Trophoblast cell (in vitro differentiated cells and primary cell): Measurements from ENCODE around the gene ANK2.

ENCODE experiments used
- DNase-seq, 2 donors: peaks; one replicate each; pipeline ENCODE4 v3.0.0-alpha.2; 2016
- H2AFZ ChIP-seq: 2 replicates; pipeline ENCODE4 v1.6.1; 2013; ENCODE audit warnings: low read length, moderate library complexity, mild to moderate bottlenecking; ENCODE audit not compliant: insufficient read depth, poor library complexity
- H2AK5ac ChIP-seq: 2 replicates; pipeline ENCODE4 v1.6.1; 2013; ENCODE audit warnings: mild to moderate bottlenecking, low read length
- H2BK120ac ChIP-seq: 2 replicates; pipeline ENCODE4 v1.6.1; 2013; ENCODE audit warnings: low read length, mild to moderate bottlenecking, moderate library complexity; ENCODE audit not compliant: insufficient read depth, poor library complexity
- H2BK12ac ChIP-seq: 2 replicates; pipeline ENCODE4 v1.6.1; 2013; ENCODE audit warnings: mild to moderate bottlenecking, low read length, moderate library complexity
- H2BK5ac ChIP-seq: 2 replicates; pipeline ENCODE4 v1.6.1; 2013; ENCODE audit warnings: low read length, low read depth, moderate library complexity, mild to moderate bottlenecking; ENCODE audit not compliant: poor library complexity
- H3K14ac ChIP-seq: 2 replicates; pipeline ENCODE4 v1.6.1; 2013; ENCODE audit warnings: mild to moderate bottlenecking, low read length
- H3K18ac ChIP-seq: 2 replicates; pipeline ENCODE4 v1.6.1; 2013; ENCODE audit warnings: mild to moderate bottlenecking, low read length
- H3K23ac ChIP-seq: 2 replicates; pipeline ENCODE4 v1.6.1; 2013; ENCODE audit warnings: low read length
- H3K27ac ChIP-seq: 2 replicates; pipeline ENCODE4 v1.5.1; 2013; ENCODE audit warnings: low read depth, mild to moderate bottlenecking, inconsistent platforms, low read length, moderate library complexity
- H3K27me3 ChIP-seq: 2 replicates; pipeline ENCODE4 v1.6.1; 2013; ENCODE audit warnings: inconsistent platforms, mild to moderate bottlenecking, low read length, moderate library complexity; ENCODE audit not compliant: insufficient read depth
- H3K36me3 ChIP-seq, 2 experiments: 1 replicate in 1 of 2; 2 replicates in 1 of 2; pipeline ENCODE4 v1.6.1; 2013; ENCODE audit warnings: low read length in 2 of 2, mild to moderate bottlenecking in 2 of 2, moderate library complexity in 1 of 2; ENCODE audit not compliant: insufficient read depth in 2 of 2, control insufficient read depth in 1 of 2
- H3K4ac ChIP-seq: 2 replicates; pipeline ENCODE4 v1.6.1; 2013; ENCODE audit warnings: low read depth, mild to moderate bottlenecking, low read length, moderate library complexity
- H3K4me1 ChIP-seq, 2 experiments: 1 replicate in 1 of 2; 2 replicates in 1 of 2; pipeline ENCODE4 v1.6.1; 2013; ENCODE audit warnings: low read length in 2 of 2, mild to moderate bottlenecking in 2 of 2, moderate library complexity in 1 of 2; ENCODE audit not compliant: insufficient read depth in 2 of 2, control insufficient read depth in 1 of 2
- H3K4me2 ChIP-seq: 2 replicates; pipeline ENCODE4 v1.6.1; 2013; ENCODE audit warnings: inconsistent platforms, mild to moderate bottlenecking, low read length, moderate library complexity
- H3K4me3 ChIP-seq: 2 replicates; pipeline ENCODE4 v1.5.1; 2013; ENCODE audit warnings: mild to moderate bottlenecking, low read depth, low read length, inconsistent platforms
- H3K79me1 ChIP-seq: one replicate; pipeline ENCODE4 v1.6.1; 2013; ENCODE audit warnings: low read length
- H3K79me2 ChIP-seq: 2 replicates; pipeline ENCODE4 v1.6.1; 2013; ENCODE audit warnings: low read length, mild to moderate bottlenecking; ENCODE audit not compliant: control insufficient read depth, insufficient read depth, poor library complexity
- H3K9ac ChIP-seq: 2 replicates; pipeline ENCODE4 v1.6.1; 2013; ENCODE audit warnings: mild to moderate bottlenecking, low read length
- H3K9me3 ChIP-seq: 2 replicates; pipeline ENCODE4 v1.6.1; 2013; ENCODE audit warnings: low read depth, mild to moderate bottlenecking, control low read depth, inconsistent platforms, low read length; ENCODE audit not compliant: insufficient read depth
- H4K12ac ChIP-seq: 2 replicates; pipeline ENCODE4 v1.6.1; 2013; ENCODE audit warnings: low read depth, mild to moderate bottlenecking, low read length, moderate library complexity
- H4K8ac ChIP-seq: 2 replicates; pipeline ENCODE4 v1.6.1; 2013; ENCODE audit warnings: low read depth, mild to moderate bottlenecking, low read length, moderate library complexity
- H4K91ac ChIP-seq: one replicate; pipeline ENCODE4 v1.6.1; 2013; ENCODE audit warnings: low read depth, mild to moderate bottlenecking, low read length, moderate library complexity
- WGBS: extraction: QIAGEN DNeasy Blood & Tissue Kit; methylation state at CpG from one replicate; pipeline ENCODE4 v1.1.7; 2013; ENCODE audit warnings: missing lambda C conversion rate; ENCODE audit not compliant: insufficient read length, insufficient coverage; ENCODE audit errors: extremely low coverage; 5-methylcytosine and 5-hydroxymethylcytosine counted together

ANK2 gene

DNA sequence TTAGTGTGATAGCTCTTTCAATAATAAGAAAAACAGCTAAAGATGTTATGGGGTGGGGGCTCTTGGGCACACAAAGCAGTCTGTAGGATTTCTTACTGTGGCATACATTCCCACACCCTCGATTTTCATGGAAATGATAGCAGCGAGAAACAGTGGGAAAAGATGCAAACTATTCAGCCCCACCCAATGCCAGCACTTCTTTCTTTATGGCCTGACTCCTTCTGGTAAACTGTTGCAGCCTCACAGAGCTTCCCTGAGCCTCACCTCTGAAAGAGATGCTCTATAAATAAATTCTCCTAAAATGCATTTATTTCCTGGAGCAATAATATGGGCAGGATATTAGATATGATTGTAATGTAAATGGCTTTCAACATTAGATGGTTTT is 910 bp downstream of the ANK2 start:
- no peaks in the 10 kb centered on the region for H3K27me3 ChIP-seq
- H2AFZ ChIP-seq = no peak overlapping the region
- no peaks in the 10 kb centered on the region for H3K9me3 ChIP-seq
- no peaks in the 10 kb centered on the region for H3K36me3 ChIP-seq
- H3K23ac ChIP-seq = no peak overlapping the region
- H3K14ac ChIP-seq = no peak overlapping the region
- H2BK12ac ChIP-seq = no peak overlapping the region
- H3K79me1 ChIP-seq = no peaks in the 10 kb centered on the region
- H4K91ac ChIP-seq = no peak overlapping the region
- no CpG with 5 or more reads among the region's 2 CpGs for WGBS
- H3K27ac ChIP-seq = no peak overlapping the region
- no peak overlapping the region for H3K4me3 ChIP-seq
- no peak overlapping the region for H2BK120ac ChIP-seq
- H3K9ac ChIP-seq = no peak overlapping the region
- H3K18ac ChIP-seq = no peak overlapping the region
- DNase-seq = no peak
- H3K4ac ChIP-seq = no peak overlapping the region
- no peak overlapping the region for H2AK5ac ChIP-seq
- no peaks in the 10 kb centered on the region for H3K4me1 ChIP-seq
- no peak overlapping the region for H3K4me2 ChIP-seq
- no peak overlapping the region for H4K12ac ChIP-seq
- no peak overlapping the region for H2BK5ac ChIP-seq
- H3K79me2 ChIP-seq = no peaks in the 10 kb centered on the region
- H4K8ac ChIP-seq = no peak overlapping the region

DNA sequence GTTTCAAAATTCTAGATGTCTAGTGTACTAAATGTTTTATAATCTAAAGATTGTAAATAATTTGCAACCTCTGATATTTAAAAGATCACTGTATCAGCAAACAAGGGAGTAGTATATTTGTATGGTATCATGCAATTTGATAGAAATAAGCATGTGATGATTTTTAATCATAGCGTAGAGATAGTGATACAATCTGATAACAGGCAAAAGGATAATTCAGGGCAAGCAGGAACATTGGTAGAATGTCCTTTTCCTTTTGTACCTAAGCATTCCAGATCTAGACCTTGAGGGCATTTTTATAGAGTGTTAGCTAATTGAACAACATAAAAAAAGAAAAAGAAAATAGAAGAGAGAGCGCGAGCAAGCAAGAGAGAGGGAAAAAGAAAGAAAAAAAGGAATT is 1.4 kb downstream of the ANK2 start:
- Histone ChIP-seq H4K91ac (no peak overlapping the region), H3K4me3 (no peak overlapping the region), H2AK5ac (no peak overlapping the region), H4K12ac (no peak overlapping the region), H3K27ac (no peak overlapping the region), H3K9ac (no peak overlapping the region), H2BK5ac (no peak overlapping the region), H3K23ac (no peak overlapping the region), H3K4me1 (no peaks in the 10 kb centered on the region), H2BK120ac (no peak overlapping the region), H3K18ac (no peak overlapping the region), H3K4me2 (no peak overlapping the region), H3K36me3 (no peaks in the 10 kb centered on the region), H3K27me3 (no peaks in the 10 kb centered on the region), H3K14ac (no peak overlapping the region), H2BK12ac (no peak overlapping the region), H3K4ac (no peak overlapping the region), H3K79me1 (no peaks in the 10 kb centered on the region), H2AFZ (no peak overlapping the region), H3K79me2 (no peaks in the 10 kb centered on the region), H3K9me3 (no peaks in the 10 kb centered on the region), H4K8ac (no peak overlapping the region)
- no CpG with 5 or more reads among the region's 3 CpGs for WGBS
- no peak for DNase-seq

DNA sequence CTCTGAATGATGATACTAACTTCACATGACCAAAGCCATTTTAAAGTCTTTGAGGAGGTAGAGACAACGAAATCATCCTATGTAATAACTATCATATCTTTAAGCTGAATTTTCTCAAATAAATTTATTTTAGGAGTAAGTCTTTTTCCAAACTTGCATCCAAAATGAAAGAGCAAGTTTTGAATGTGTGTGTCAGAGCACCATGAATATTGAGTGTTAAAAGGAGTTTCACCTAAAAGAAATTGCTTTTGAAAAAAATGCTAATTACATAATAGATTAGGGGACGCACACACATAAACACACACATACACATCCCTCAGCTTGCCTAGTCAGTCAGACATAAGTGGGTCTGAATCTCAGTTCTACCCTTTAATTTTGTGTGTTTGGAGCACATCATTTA is 1.9 kb downstream of the ANK2 start:
- H3K27ac ChIP-seq = no peak overlapping the region
- no peak overlapping the region for H3K18ac ChIP-seq
- no peak overlapping the region for H2BK12ac ChIP-seq
- no peaks in the 10 kb centered on the region for H3K27me3 ChIP-seq
- H3K14ac ChIP-seq = no peak overlapping the region
- no peak overlapping the region for H3K4ac ChIP-seq
- H2BK5ac ChIP-seq = no peak overlapping the region
- no peaks in the 10 kb centered on the region for H3K4me1 ChIP-seq
- no peak overlapping the region for H2BK120ac ChIP-seq
- H3K9me3 ChIP-seq = no peaks in the 10 kb centered on the region
- H3K79me1 ChIP-seq = no peaks in the 10 kb centered on the region
- no peaks in the 10 kb centered on the region for H3K36me3 ChIP-seq
- no peak overlapping the region for H3K9ac ChIP-seq
- no peak overlapping the region for H3K4me2 ChIP-seq
- no peaks in the 10 kb centered on the region for H3K79me2 ChIP-seq
- WGBS = no CpG with 5 or more reads among the region's 2 CpGs
- H4K91ac ChIP-seq = no peak overlapping the region
- H4K8ac ChIP-seq = no peak overlapping the region
- no peak for DNase-seq
- H2AFZ ChIP-seq = no peak overlapping the region
- H4K12ac ChIP-seq = no peak overlapping the region
- no peak overlapping the region for H3K4me3 ChIP-seq
- H2AK5ac ChIP-seq = no peak overlapping the region
- no peak overlapping the region for H3K23ac ChIP-seq

DNA sequence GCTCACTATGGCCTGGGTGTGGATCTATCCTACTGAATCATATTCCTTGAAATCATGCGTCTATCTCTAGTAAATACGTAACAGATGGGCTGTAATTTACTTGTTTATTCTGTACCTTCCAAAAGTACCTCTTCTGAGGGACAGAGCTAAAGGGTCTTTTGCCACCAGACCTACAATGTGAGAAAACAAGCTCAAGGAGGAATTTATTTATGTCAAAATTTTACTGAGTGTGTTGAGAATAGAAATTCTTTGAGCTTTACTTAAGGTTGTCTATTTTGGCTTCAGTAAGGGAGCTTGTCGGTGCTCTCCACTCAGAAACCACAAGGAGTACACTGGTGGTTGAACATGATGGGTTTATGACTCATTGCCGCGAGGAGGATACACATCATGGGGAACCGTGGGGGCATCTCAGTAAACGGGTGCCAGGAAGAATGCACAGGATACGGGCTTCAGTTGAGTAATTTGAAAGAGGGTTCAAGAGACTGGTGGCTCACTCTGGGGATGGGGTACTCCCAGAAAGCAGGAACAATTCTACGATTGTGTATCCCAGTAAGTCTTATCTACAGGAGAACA is 3.0 kb downstream of the ANK2 start:
- no peak overlapping the region for H4K8ac ChIP-seq
- no peaks in the 10 kb centered on the region for H3K4me1 ChIP-seq
- no peak overlapping the region for H2AK5ac ChIP-seq
- no peak overlapping the region for H3K4me3 ChIP-seq
- H4K12ac ChIP-seq = no peak overlapping the region
- no peak overlapping the region for H2BK120ac ChIP-seq
- H3K79me2 ChIP-seq = no peaks in the 10 kb centered on the region
- H2BK12ac ChIP-seq = no peak overlapping the region
- H3K18ac ChIP-seq = no peak overlapping the region
- H3K27me3 ChIP-seq = no peaks in the 10 kb centered on the region
- no peaks in the 10 kb centered on the region for H3K36me3 ChIP-seq
- no CpG with 5 or more reads among the region's 9 CpGs for WGBS
- H3K14ac ChIP-seq = no peak overlapping the region
- H3K4me2 ChIP-seq = no peak overlapping the region
- no peak overlapping the region for H3K23ac ChIP-seq
- no peak overlapping the region for H3K27ac ChIP-seq
- H3K4ac ChIP-seq = no peak overlapping the region
- no peak overlapping the region for H2AFZ ChIP-seq
- H4K91ac ChIP-seq = no peak overlapping the region
- H2BK5ac ChIP-seq = no peak overlapping the region
- no peak for DNase-seq
- H3K9ac ChIP-seq = no peak overlapping the region
- no peaks in the 10 kb centered on the region for H3K79me1 ChIP-seq
- H3K9me3 ChIP-seq = no peaks in the 10 kb centered on the region
